GM18498 (cell line): Measurements from ENCODE around the gene NDUFC2.
"Not testable (repeated sequence)": the region's sequence is repeated elsewhere in the genome, so short reads cannot be mapped to it uniquely, and the experiment has no call there.

Experiments
- ATAC-seq: cut with Tn5 transposase; IDR thresholded peaks from one replicate; pipeline ENCODE4 v1.9.1; 2021; ENCODE audit warnings: mild to moderate bottlenecking, moderate library complexity; ENCODE audit not compliant: unreplicated experiment

The NDUFC2 gene

DNA sequence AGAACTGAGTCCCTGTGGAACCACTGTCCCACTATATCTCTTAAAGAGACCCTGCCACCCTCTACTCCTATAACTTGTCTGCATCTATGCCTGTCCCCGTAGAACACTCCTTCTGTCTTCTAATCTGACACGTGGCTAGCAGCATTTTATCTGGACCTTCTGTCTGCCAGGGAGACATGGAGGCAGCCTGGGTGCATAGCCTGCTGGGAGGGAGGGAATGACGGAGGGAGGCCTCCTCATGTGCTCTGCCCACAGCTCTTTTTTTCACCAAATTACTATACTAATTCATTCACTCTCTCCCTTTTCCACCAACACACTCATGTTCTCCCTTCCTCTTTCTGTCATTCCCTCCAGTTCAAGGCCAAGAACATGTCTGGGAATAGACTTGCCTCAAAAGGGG lies 23.6 kb downstream of the NDUFC2 start:
- no peak for ATAC-seq

DNA sequence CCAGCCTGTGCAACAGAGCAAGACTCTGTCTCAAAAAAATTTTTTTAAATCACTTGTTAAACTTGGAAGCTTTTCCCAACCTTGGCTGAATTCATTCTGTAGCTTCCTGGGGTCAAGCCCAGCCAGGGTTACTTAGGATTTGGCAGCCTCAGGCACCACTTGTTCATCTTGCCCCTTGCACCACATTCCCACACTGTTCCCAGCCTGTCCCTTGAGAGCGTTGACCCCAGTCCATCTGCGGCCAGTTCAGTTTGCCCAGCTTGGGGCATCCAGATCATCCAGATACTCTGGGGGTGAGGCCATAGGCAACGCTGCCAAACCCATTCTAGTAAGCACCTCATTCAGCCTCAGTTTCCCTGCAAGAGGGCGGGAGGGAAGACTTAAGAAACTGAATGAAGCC lies 24.7 kb downstream of the NDUFC2 start:
- ATAC-seq, result no peak

DNA sequence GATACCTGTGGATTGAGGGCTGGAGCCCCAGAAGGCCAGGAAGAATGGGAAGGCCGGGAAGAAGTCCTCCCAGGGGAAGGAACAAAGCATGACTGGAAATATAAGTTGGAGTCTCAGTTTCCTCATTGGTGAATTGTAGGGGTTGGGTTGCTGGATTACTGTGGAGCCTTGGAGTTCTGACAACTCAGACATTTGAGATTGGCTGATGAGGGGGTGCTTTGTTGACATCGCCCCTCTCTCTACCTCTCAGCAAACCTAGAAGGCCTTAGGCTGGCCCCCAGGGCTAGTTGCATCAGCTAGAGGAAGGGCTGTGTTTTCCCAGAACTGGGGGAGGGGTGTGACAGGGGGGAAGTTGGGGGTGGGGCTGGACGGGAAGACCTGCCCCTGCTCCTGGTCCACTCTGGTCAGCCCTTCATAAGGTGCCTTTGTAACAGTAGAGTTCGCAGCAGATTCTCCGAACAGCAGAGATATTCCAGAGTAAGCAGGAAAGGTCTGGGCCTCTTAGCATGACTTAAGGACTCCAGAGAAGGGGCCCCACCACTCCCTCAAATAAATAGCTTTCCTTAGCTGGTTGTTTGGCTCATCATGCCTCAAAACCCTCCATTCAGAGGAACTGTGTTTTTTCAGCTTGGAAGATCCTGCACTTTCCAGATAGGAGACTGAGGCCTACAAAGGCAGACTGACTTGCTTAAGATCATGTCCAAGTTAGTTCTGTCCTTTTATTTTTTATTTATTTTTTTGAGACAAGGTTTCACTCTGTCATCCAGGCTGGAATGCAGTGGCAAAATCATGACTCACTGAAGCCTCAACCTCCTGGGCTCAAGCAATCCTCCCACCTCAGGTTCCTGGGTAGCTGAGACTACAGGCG lies 28.5 kb downstream of the NDUFC2 start:
- ATAC-seq, result no peak

DNA sequence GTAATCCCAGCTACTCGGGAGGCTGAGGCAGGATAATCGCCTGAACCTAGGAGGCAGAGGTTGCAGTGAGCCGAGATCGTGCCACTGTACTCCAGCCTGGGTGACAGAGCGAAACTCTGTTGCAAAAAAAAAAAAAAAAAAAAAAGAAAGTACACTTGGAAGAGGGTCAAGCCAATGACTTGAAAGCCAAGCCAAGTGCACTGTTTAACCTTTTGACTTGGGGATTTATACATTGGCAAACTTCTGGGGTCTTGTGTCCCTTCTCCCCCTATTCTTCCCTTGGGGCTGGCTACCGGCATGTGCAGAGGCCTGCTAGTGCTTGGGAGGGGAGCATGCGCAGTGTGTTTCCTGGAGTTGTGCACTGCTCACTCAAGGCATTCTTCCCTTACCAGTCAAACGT lies 30.3 kb downstream of the NDUFC2 start:
- no peak for ATAC-seq

DNA sequence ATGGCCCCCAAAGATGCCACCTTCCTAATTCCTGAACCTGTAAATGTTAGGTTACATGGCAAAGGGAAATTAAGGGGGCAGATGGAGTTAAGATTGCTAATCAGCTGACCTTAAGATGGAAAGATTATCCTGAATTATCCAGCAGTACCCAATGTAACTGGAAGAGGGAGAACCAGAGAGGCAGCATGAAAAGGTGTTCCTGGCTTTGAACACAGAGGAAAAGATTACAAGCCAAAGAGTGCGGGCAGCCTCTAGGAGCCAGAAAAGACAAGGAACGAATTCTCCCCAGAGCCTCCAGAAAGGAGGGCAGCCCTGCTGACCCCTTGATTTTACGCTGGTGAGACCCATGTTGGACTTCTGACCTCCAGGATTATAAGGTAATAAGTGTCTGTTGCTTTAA lies 31.1 kb downstream of the NDUFC2 start:
- no peak for ATAC-seq

DNA sequence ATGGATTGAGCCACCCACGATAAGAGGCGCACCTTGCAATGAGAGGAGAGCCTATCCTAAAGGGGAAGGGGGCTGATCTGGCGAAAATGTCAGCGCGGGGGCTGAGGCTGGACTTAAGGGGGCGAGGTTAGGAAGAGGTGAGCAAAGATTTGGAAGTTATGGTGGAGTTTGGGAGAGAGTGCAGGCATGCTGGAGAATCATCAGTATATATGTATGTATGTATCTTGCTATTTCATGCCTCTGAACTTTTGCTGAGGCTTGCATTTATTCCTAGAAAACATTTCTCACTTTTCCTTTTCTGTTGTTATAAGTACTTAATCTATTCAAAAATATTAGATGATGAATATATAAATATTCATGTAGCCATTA lies 33.2 kb downstream of the NDUFC2 start:
- ATAC-seq, result no peak

DNA sequence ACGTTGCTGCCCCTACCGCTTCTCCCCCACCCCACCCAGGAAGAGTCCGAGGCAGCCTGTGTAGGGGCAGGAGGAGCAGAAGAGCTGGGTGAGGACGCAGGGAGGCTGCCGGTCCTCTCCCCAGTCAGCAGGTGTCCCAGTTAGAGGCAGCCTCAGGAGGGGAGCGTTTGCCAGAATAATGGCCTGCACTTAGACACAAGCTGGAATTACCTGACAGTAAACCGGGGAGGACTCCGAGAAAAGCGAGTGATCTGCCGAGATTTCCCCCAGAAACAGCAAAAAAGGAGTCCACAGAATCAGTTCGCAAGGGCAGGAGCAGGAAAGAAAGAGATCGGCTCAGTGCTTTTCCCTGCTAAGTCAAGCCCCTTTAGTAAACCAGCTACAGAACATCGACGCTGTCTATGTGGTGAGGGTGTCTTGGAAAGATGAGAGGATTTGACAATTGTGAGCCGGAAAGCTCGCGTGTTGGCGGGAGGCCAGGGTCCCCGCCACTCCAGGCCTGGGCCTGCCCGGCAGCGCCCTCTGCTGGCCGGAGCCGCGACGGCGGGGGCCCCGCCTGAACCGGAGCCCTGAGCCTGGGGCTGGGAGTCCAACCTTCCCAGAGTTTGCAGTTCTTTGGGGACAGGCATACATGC lies 33.7 kb downstream of the NDUFC2 start:
- ATAC-seq, result peak; percentile 69

DNA sequence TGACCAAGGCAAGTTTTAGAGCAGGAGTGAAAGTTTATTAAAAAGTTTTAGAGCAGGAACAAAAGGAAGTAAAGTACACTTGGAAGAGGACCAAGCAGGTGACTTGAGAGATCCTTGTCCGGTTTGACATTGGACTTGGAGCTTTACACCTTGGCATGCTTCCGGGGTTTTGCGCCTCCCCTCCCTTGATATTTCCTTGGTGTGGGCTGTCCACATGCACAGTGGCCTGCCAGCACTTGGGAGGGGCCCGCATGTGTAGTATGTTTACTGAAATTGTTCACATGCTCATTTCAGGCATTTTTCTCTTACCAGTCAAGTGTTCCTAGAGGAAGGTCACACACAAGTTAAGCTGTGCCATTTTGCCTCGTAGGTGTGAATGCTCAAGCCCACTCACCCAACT lies 35.0 kb downstream of the NDUFC2 start:
- no peak for ATAC-seq

DNA sequence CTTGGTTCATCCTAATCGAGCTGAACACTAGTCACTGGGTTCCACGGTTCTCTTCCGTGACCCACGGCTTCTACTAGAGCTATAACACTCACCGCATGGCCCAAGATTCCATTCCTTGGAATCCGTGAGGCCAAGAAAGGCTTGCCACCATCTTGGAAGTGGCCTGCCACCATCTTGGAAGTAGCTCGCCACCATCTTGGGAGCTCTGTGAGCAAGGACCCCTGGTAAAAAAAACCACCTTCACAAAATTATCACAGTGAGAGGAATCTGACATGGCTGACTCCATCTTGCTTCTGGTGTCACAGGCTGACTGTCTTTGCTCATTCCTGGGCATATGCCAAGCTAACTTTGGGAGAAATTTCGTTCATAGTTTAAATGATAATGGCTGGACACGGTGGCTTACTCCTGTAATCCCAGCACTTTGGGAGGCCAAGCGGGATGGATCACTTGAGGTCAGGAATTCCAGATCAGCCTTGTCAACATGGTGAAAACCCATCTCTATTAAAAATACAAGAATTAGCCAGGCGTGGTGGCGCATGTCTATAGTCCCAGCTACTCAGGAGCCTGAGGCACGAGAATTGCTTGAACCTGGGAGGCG lies 37.7 kb downstream of the NDUFC2 start:
- no peak for ATAC-seq

DNA sequence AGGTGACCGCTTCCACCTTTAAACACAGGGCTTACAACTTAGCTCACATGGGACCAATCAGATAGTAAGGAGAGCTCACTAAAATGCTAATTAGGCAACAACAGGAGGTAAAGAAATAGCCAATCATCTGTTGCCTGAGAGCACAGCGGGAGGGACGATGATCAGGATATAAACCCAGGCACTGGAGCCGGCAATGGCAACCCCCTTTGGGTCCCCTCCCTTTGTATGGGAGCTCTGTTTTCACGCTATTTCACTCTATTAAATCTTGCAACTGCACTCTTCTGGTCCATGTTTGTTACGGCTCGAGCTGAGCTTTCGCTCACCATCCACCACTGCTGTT lies 38.3 kb downstream of the NDUFC2 start:
- not testable (repeated sequence) for ATAC-seq

DNA sequence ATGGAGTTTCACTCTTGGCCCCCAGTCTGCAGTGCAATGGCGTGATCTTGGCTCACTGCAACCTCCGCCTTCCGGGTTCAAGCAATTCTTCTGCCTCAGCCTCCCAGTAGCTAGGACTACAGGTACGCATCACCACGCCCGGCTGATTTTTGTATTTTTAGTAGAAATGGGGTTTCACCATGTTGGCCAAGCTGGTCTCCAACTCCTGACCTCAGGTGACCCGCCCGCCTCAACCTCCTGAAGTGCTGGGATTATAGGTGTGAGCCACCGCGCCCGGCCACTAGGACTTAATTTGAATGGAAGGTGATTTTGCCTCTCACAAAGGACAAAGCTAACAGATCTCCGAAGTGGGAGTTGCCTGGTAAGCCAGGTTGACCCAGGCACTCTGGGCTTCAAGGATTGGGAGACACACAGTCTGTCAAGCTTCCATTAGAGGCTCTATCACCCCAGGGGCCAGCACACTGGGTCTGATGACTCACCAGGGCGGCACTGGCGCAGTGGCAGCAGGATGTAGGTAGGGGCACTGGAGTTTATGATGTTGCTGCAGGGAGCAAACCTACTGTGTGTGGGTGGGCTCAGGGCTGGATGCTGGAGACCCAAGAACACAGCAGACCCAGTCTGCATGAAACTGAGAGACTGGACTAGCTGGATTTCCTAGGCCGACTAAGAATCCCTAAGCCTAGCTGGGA lies 38.8 kb downstream of the NDUFC2 start:
- no peak for ATAC-seq

DNA sequence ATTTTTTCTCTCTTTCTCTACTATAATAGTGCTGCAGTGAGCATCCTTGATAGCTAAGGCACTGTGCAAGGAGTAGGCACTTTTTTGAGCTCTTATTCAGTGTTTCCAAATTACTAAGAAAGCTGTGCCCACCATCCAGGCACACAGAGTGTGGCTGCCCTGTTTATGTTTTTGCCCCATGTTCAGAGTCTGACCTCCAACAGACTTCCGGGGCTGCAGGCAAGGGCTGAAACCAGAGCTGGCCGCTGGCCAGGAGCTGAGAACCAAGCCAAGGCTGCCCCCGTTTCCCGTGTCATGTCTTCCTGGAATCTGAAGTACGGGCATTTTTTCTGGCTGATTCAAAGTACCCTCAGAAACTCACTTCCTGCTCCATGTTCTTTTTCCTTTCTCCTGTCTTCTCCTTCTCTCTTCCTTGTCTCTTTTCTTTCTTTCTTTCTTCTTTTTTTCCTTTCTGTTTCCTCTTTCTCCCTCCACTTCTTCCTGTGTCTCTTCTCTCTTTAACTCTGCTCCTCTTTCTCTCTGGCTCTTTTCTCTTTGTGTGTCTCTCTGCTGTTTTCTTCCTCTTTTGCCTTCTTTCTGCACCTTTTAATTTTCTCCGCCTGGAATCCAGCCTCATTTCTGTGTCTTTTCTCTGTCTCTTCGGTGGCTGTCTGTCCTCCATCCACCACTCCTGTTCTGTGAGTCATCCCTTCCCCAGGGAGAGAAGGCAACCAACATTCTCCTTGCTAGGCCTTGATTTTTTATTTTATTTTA lies 39.6 kb downstream of the NDUFC2 start:
- peak; percentile 92 for ATAC-seq

DNA sequence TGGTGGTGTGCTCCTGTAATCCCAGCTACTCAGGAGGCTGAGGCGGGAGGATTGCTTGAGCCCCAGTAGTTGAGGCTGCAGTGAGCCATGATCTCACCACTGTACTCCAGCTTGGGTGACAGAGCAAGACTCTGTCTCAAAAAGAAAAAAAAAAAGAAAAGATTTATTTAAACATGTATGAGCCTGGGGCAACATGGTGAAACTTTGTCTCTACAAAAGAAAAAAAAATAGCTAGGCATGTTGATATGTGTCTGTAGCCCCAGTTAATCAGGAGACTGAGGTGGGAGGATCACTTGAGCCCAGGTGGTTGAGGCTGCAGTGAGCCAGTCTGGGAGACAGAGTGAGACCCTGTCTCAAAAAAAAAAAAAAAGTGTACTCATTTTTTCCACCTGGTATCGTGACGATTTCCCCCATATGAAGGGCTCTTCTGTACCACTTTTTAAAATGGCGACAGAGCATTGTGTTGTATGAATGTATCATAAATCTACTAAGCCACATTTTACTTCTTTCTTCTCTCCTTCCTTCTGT lies 40.2 kb downstream of the NDUFC2 start:
- ATAC-seq, result peak; percentile 12

DNA sequence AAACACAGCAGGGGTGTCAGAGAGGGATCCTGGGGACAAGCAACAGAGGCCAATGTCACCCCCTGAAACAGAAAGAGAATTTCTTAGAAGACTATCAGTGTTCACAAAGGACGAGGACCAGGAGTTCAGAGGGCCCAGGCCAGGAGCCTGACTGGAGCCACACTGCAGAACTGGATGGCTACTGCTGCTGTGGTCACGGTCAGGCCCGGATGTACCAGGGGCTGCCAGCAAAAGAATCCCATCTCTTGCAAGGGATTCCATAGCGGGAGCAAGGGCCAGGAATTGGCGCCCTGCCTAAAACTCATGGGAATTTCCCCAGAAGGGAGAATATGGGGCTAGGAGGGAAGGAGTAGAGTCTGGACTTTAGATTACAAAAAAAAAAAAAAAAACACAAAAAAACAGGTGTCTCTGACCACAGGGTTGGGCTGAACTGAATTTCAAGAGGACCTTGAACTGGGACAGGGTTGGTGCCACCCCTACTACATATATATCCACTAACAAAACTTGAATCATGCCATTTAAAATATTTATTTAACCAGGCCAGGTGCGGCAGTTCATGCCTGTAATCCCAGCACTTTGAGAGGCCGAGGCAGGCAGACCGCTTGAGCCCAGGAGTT lies 40.9 kb downstream of the NDUFC2 start:
- no peak for ATAC-seq

DNA sequence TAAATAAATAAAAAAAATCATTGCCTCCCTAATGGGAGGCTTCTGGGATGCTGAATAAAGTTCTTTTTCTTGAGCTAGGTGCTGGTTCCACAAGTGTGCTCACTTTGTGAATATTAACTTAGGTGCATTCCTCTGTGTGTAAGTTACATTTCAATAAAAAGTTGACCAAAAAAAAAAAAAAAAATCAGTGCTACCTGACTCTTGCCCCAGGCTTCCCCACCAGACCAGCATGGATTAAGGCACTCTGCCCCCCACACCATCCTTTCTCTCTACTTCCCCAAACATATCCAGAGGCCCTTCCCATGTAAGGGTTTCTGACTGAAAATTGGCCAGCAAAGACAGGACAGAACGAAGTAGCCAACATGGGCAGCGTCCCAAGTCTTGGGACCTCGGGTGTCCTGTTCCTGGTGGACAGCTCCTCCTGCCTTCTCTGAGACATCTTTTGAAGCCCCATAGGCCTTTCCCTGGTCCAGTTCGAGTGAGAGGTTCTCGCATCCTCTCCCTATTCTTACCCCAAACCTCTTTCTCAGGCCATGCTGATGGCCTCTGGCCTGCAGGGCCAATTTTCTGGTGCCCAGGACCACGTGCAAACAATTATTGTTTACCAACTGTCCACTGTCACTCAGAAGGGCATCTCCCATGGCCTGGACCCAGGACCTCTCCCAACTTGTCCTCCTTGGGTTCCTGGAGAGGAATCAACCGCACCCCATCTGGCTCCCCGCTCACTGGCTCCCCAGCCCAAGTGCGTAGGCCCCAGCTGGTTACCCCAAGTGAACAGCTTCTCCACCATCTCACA lies 41.6 kb downstream of the NDUFC2 start:
- no peak for ATAC-seq

DNA sequence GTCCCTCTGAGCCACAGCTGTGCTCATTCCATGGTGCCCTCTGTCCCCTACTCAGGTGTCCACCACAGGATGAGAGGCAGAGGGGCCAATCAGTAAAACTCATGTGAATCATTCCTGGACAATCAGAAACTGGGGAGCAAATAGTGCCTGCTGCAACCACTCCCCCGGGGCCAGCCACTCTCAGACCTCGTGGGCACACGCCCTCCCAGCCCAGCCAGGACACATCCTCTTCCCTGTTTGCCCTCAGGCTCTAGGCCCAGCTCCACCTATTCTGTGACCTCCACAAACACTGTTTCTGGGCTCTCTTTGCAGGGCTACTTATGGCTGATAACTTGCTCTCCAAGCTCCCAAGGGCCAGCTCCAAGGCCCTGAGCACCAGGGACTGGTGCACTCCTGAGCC lies 42.6 kb downstream of the NDUFC2 start:
- no peak for ATAC-seq

DNA sequence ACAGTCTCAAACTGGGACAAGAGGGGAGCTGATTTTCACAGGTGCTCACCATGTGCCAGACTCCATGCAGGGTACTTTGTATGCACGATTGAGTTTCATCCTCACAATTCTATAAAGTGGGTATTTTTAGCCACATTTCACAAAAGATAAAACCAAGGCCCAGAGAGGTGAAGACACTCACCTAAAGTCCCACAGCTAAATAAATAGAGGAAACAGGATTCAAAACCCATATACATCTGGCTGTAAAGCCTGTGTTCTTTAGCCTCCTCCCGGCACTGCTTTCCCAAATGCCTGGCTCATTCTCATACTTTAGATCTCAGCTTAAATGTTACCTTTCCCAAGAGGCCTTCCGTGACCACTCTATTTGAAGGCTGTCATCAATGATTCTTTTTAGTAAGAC lies 43.3 kb downstream of the NDUFC2 start:
- no peak for ATAC-seq

DNA sequence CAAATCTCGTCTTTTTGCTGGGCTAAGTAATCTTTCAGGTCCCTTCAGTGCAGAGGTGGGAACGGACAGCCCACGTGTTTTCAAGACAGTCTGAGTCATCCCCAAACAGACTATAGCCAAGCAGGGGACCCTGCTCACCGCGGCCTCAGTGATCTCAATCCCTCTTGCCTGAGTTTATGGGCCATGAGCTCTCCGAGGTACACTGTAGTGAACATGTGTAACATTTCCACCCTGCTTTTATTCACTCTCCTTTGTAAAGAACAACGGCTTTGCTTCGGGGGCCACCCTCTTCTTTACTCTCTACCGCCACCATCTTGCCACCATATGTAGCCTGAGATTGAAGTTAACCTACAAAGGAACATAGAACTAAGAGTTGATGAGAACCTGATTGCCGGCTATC lies 45.0 kb downstream of the NDUFC2 start:
- no peak for ATAC-seq

DNA sequence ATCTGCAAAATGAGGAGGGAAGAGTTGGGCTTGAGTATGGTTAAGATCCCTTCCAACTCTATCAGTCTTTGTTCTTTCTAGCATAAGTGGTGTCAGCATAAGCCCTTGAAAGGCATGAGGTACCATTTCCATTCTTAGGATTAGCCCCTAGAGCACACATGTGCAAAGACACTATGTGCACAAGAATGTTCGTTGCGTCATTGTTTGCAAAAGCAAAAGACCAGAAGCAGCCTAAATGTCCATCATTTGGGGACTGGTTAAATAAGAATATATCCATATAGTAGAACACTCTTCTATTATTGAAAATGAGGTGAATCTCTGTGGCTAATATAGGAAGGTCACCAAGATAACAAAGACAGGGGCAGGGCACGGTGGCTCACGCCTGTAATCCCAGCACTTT lies 46.6 kb downstream of the NDUFC2 start:
- no peak for ATAC-seq

DNA sequence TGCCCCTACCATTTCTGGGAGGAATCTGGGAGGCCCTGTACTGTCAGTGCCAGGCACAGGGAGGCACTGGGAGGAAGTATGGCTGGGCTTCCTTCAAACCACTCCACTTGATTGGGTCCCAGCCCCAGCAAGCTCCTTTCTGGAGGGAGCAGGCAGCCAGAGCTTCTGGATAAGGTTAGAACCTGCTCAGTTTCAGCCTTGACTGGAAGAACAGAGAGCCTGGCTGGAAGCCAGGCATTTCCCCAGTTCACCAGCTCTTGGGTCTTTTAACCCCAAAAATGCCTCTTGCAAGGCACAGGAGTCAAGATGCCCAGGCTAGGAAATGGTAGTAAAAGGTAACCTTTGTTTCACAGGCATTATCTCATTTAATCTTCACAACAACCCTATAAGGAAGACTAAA lies 47.6 kb downstream of the NDUFC2 start:
- ATAC-seq, result peak; percentile 15
